ENCODE measurements around the gene ACY1. TPM values are rescaled to one million over a fixed set of nuclear protein-coding genes. Genes with fewer than 3 reads are reported as not detected.
A peak's percentile ranks its signal among the peaks of the same experiment; 100 is the strongest.

ACY1 gene
- polyA plus RNA-seq, 1 of the 3 experiments (the other 2 are of a cell fraction): 93.0 TPM

GRCh38 chr3:52024765-52025452, 41.6 kb downstream of the ACY1 start:
- H3K4me1 ChIP-seq (ENCODE audit: control insufficient read depth in 1 of 2, insufficient read depth in 2 of 2, low read depth in 1 of 2, low read length in 1 of 2): peaks cover 20 to 82% of the 10 kb centered on the region in 2 experiments; a peak in 2 of 4 replicates
- 86% methylated on average over 6 of the region's 6 CpGs for WGBS (ENCODE audit: low lambda C conversion rate)
- ChIA-PET POLR2A (interaction anchor here (0.7 to 9.4 kb wide), 6 partner anchors 10 to 254 kb away, joined by 3 to 218 read pairs (median 11); partner anchors contain the start of genes DUSP7 and WDR82), CTCF (interaction anchor here (0.7 to 9.8 kb wide), 5 partner anchors 12 to 98 kb away, joined by 3 to 205 read pairs (median 9); partner anchors contain the start of gene DUSP7)
- no peaks in the 10 kb centered on the region for H3K36me3 ChIP-seq (replicated peaks in 1 of 2; ENCODE audit: control insufficient read depth in 1 of 2, insufficient read depth in 2 of 2, low read length in 1 of 2)
- TF ChIP-seq REST (IDR thresholded peaks at IDR 0.05; ENCODE audit: low read depth, low read length) (no peak), RCOR1 (IDR thresholded peaks at IDR 0.05; ENCODE audit: low read length) (no peak), GATA2 (CRISPR knock-in tag; IDR thresholded peaks at IDR 0.05) (no peak), RXRA (IDR thresholded peaks at IDR 0.05; ENCODE audit: borderline replicate concordance, low read depth) (no peak), TAF1 (IDR thresholded peaks at IDR 0.05; ENCODE audit: borderline replicate concordance, low read depth, low read length) (no peak), EZH2phosphoT487 (IDR thresholded peaks at IDR 0.05; ENCODE audit: borderline replicate concordance, low read depth) (no peak)
- H3F3A ChIP-seq (replicated peaks; ENCODE audit: insufficient read depth): peaks cover 3% of the 10 kb centered on the region
- H3K27me3 ChIP-seq (ENCODE audit: insufficient read depth): no peaks in the 10 kb centered on the region
- no peaks in the 10 kb centered on the region for H3K9me2 ChIP-seq
- peak overlapping the region in 1 of 2 experiments; percentile 88; a peak in 2 of 4 replicates for H3K27ac ChIP-seq (ENCODE audit: low read depth in 2 of 2, low read length in 1 of 2)
- no peak overlapping the region for H2AFZ ChIP-seq (ENCODE audit: low read depth)
- H3K79me2 ChIP-seq (ENCODE audit: insufficient read depth): no peaks in the 10 kb centered on the region
- no peak for DNase-seq
- H3K9ac ChIP-seq: no peak overlapping the region
- no peak overlapping the region for H3K4me3 ChIP-seq (ENCODE audit: low read depth in 2 of 2, low read length in 1 of 2)
- no peaks in the 10 kb centered on the region for H4K20me1 ChIP-seq (ENCODE audit: insufficient read depth)
- no peaks in the 10 kb centered on the region for H3K9me3 ChIP-seq
- no peak overlapping the region for H3K4me2 ChIP-seq

GRCh38 chr3:52025453-52025852, 42.1 kb downstream of the ACY1 start:
- no peaks in the 10 kb centered on the region for H3K36me3 ChIP-seq (replicated peaks in 1 of 2; ENCODE audit: control insufficient read depth in 1 of 2, insufficient read depth in 2 of 2, low read length in 1 of 2)
- no peak overlapping the region for H3K4me2 ChIP-seq
- POLR2A ChIA-PET: interaction anchor here (0.7 to 9.4 kb wide), 7 partner anchors 10 to 253 kb away, joined by 3 to 218 read pairs (median 10); partner anchors contain the start of genes DUSP7 and WDR82
- no peak overlapping the region for H2AFZ ChIP-seq (ENCODE audit: low read depth)
- peak overlapping the region in 1 of 2 experiments; percentile 88; a peak in 2 of 4 replicates for H3K27ac ChIP-seq (ENCODE audit: low read depth in 2 of 2, low read length in 1 of 2)
- no peaks in the 10 kb centered on the region for H3K9me3 ChIP-seq
- H3F3A ChIP-seq (replicated peaks; ENCODE audit: insufficient read depth): peaks cover 3% of the 10 kb centered on the region
- no peak overlapping the region for H3K9ac ChIP-seq
- no peaks in the 10 kb centered on the region for H3K27me3 ChIP-seq (ENCODE audit: insufficient read depth)
- peak; percentile 77 for DNase-seq
- 40% methylated on average over 1 of the region's 7 CpGs for WGBS (ENCODE audit: low lambda C conversion rate)
- CTCF ChIA-PET: interaction anchor here (0.7 to 9.8 kb wide), 6 partner anchors 11 to 215 kb away, joined by 3 to 205 read pairs (median 6); partner anchors contain the start of gene DUSP7
- H3K4me3 ChIP-seq (ENCODE audit: low read depth in 2 of 2, low read length in 1 of 2): no peak overlapping the region
- peaks cover 20 to 85% of the 10 kb centered on the region in 2 experiments; a peak in 2 of 4 replicates for H3K4me1 ChIP-seq (ENCODE audit: control insufficient read depth in 1 of 2, insufficient read depth in 2 of 2, low read depth in 1 of 2, low read length in 1 of 2)
- no peaks in the 10 kb centered on the region for H3K9me2 ChIP-seq
- H4K20me1 ChIP-seq (ENCODE audit: insufficient read depth): no peaks in the 10 kb centered on the region
- no peaks in the 10 kb centered on the region for H3K79me2 ChIP-seq (ENCODE audit: insufficient read depth)
- TF ChIP-seq ZBTB33 (IDR thresholded peaks at IDR 0.05; ENCODE audit: borderline replicate concordance, low read depth) (no peak), USF1 (IDR thresholded peaks at IDR 0.05; ENCODE audit: borderline replicate concordance, low read depth) (no peak), USF2 (IDR thresholded peaks at IDR 0.05; ENCODE audit: borderline replicate concordance, low read depth, low read length) (no peak), MXI1 (IDR thresholded peaks at IDR 0.05; ENCODE audit: low read depth, low read length) (peak; percentile 67; the same call in 1 of the 2 replicates), RFX5 (IDR thresholded peaks at IDR 0.05; ENCODE audit: low read length) (no peak)
- TF ChIP-seq, protein P1, sequence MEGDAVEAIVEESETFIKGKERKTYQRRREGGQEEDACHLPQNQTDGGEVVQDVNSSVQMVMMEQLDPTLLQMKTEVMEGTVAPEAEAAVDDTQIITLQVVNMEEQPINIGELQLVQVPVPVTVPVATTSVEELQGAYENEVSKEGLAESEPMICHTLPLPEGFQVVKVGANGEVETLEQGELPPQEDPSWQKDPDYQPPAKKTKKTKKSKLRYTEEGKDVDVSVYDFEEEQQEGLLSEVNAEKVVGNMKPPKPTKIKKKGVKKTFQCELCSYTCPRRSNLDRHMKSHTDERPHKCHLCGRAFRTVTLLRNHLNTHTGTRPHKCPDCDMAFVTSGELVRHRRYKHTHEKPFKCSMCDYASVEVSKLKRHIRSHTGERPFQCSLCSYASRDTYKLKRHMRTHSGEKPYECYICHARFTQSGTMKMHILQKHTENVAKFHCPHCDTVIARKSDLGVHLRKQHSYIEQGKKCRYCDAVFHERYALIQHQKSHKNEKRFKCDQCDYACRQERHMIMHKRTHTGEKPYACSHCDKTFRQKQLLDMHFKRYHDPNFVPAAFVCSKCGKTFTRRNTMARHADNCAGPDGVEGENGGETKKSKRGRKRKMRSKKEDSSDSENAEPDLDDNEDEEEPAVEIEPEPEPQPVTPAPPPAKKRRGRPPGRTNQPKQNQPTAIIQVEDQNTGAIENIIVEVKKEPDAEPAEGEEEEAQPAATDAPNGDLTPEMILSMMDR (IDR thresholded peaks at IDR 0.05): no peak
- TF ChIP-seq, protein P2, sequence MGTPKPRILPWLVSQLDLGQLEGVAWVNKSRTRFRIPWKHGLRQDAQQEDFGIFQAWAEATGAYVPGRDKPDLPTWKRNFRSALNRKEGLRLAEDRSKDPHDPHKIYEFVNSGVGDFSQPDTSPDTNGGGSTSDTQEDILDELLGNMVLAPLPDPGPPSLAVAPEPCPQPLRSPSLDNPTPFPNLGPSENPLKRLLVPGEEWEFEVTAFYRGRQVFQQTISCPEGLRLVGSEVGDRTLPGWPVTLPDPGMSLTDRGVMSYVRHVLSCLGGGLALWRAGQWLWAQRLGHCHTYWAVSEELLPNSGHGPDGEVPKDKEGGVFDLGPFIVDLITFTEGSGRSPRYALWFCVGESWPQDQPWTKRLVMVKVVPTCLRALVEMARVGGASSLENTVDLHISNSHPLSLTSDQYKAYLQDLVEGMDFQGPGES (IDR thresholded peaks at IDR 0.05; ENCODE audit: low read depth, low read length): no peak
